HFF-Myc (cell line): ENCODE data around the gene SLC4A4.
A peak's percentile ranks its signal among the peaks of the same experiment; 100 is the strongest.

Experiments used
- DNase-seq: peaks from one replicate; pipeline ENCODE4 v3.0.0-alpha.2; 2011; ENCODE audit warnings: low read depth; ENCODE audit errors: extremely low read depth
- H3K4me3 ChIP-seq: replicated peaks from 2 replicates; pipeline ENCODE4 v1.5.1; 2011; ENCODE audit warnings: low read depth, mild to moderate bottlenecking, control low read depth, low read length
- TF ChIP-seq, protein P1 (sequence below): IDR thresholded peaks from 2 replicates; pipeline ENCODE4 v1.5.1; 2012; ENCODE audit warnings: mild to moderate bottlenecking, low read depth, low read length, control low read depth; ENCODE audit errors: missing control alignments

Gene SLC4A4

GRCh38 chr4:71532407-71532806 lies 193.6 kb downstream of the SLC4A4 start:
- TF ChIP-seq, protein P1, sequence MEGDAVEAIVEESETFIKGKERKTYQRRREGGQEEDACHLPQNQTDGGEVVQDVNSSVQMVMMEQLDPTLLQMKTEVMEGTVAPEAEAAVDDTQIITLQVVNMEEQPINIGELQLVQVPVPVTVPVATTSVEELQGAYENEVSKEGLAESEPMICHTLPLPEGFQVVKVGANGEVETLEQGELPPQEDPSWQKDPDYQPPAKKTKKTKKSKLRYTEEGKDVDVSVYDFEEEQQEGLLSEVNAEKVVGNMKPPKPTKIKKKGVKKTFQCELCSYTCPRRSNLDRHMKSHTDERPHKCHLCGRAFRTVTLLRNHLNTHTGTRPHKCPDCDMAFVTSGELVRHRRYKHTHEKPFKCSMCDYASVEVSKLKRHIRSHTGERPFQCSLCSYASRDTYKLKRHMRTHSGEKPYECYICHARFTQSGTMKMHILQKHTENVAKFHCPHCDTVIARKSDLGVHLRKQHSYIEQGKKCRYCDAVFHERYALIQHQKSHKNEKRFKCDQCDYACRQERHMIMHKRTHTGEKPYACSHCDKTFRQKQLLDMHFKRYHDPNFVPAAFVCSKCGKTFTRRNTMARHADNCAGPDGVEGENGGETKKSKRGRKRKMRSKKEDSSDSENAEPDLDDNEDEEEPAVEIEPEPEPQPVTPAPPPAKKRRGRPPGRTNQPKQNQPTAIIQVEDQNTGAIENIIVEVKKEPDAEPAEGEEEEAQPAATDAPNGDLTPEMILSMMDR: no peak

GRCh38 chr4:71533121-71533520 lies 194.3 kb downstream of the SLC4A4 start:
- H3K4me3 ChIP-seq: no peak overlapping the region
- TF ChIP-seq, protein P1: no peak
- no peak for DNase-seq

More at GRCh38 chr4:71532407-71532806, 193.6 kb downstream of the SLC4A4 start:
- no peak for DNase-seq
- H3K4me3 ChIP-seq: no peak overlapping the region

DNA sequence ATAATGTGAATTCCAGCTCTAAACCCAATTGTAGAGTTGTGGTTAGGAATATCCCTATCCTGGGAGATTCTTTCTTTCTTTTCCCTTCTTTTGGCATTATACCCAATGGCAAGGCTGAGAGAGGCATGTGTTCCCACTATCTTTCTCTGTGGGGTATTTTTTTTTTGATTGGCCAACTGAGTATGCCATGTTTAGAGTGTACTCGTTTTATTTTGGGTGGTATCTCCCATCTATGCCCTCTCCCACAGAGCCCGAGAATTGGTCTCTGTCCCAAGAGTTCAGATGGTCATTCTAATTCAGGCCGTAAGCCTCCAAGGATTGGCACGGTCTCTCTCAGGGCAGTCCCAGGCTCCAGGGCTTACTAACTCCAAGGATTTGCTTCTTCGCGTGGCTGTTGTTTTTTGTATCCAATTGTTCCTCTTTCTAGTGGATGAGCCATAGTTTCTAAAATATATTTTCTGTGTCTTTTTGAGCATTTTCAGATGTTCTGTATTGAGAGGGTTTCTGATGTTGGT lies 198.8 kb downstream of the SLC4A4 start:
- no peak overlapping the region for H3K4me3 ChIP-seq
- TF ChIP-seq, protein P1: no peak
- DNase-seq: no peak

GRCh38 chr4:71538528-71538927 lies 199.7 kb downstream of the SLC4A4 start:
- no peak overlapping the region for H3K4me3 ChIP-seq
- TF ChIP-seq, protein P1: no peak
- DNase-seq: no peak

- DNase-seq: no peak
- H3K4me3 ChIP-seq: no peak overlapping the region
- TF ChIP-seq, protein P1: no peak
Measured at GRCh38 chr4:71540749-71541269, 202.0 kb downstream of the SLC4A4 start.

DNA sequence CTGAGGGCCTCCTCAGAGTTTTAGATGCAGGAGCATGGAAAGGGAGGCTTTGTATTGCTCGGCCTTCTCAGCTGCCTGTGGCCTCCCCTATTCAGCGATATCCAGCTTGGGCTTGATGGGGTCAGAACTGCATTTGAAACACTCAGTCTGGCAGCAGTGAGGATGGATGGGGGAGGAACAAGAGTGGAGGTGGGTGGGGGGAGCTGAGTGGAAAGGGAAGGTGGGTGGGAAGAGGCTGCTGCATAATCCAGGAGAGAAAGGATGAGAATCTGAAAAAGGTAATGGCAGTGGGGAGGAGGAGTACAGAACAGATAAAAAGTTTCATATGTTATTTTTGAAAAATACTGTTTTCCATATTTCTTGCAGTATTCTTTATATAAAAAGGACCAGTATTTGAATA lies 202.7 kb downstream of the SLC4A4 start:
- TF ChIP-seq, protein P1: no peak
- DNase-seq: no peak
- H3K4me3 ChIP-seq: no peak overlapping the region

DNA sequence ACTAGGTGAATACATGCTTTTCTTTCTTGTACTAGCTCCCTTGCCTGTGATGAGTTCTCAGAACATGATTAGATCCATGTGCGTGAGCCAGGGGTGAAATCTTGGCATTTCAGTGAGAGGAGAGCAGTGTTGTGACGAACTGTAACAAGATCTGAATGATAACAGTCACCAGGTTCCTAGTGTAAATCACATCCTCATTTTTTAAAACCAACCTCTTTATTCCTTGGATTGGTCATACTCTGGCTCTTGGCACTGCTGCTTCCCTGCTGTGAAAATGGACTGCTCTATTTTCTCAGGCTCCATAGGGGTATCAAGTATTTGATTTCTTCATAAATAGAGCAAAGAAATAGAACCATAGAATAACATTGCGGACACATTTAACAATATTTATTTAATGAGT lies 206.3 kb downstream of the SLC4A4 start:
- no peak overlapping the region for H3K4me3 ChIP-seq
- peak; percentile 47 for DNase-seq
- TF ChIP-seq, protein P1: no peak
